ENCODE results near the gene FTH1.
"Not testable (repeated sequence)": the region's sequence is repeated elsewhere in the genome, so short reads cannot be mapped to it uniquely, and the experiment has no call there.

The FTH1 gene

DNA sequence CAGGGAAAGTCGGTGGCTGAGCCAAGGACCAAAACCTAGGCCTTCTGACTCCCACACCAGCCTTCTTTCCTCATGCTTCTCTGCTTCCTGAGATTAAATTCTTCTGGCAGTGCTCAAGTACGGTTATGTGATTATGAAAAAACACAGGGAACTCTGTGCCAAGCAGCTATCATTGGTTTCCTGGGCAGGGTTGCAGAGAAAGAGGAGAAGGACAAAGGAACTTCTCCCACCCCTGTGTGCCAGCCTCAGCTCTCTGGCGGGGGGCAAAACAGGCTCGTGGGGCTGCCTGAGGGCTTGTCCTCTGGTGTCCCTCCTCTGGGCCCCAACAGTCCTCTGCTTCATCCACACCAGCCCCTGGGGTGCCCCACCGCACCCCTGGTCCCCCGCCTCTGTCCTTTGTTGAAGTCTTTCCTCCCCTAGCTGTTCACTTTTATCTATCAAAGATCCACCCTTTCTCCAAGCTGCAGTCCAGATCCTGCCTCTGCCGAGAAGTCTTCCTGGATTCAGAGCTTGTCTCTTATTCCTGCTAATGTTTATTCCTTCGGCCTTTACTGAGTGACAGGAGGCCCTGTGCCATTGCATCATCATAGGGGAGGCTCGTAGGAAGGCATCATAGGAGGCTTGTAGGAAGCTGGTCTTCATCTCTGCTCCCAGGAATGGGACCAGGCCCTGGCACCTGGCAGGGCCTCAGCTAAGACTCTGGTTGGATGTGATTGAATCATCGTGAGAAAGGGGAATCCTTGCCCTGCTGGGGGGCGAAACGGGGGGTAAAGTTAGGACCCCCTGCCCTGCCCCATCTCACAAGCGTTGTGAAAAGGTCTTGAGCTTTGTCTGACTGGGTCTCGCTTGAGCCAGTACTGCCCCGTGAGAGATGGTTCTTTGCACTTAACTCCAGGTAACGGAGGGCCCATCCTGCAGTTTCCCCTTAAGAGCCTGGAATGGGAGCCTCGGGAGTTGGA lies 11.5 kb upstream of the FTH1 start:
- DNase-seq, result no peak

GRCh38 chr11:61976813-61977475 lies 9.5 kb upstream of the FTH1 start:
- no peak for DNase-seq

GRCh38 chr11:61976420-61976800 lies 9.0 kb upstream of the FTH1 start:
- no peak for DNase-seq

GRCh38 chr11:61975638-61976419 lies 8.4 kb upstream of the FTH1 start:
- DNase-seq, result no peak

- DNase-seq, result peak; percentile 60
These were observed 7.6 kb upstream of the FTH1 start for GRCh38 chr11:61974766-61975631.

GRCh38 chr11:61973476-61974162 lies 6.2 kb upstream of the FTH1 start:
- no peak for DNase-seq

GRCh38 chr11:61972672-61973475 lies 5.4 kb upstream of the FTH1 start:
- peak; percentile 60 for DNase-seq

GRCh38 chr11:61972112-61972671 lies 4.8 kb upstream of the FTH1 start:
- no peak for DNase-seq

DNA sequence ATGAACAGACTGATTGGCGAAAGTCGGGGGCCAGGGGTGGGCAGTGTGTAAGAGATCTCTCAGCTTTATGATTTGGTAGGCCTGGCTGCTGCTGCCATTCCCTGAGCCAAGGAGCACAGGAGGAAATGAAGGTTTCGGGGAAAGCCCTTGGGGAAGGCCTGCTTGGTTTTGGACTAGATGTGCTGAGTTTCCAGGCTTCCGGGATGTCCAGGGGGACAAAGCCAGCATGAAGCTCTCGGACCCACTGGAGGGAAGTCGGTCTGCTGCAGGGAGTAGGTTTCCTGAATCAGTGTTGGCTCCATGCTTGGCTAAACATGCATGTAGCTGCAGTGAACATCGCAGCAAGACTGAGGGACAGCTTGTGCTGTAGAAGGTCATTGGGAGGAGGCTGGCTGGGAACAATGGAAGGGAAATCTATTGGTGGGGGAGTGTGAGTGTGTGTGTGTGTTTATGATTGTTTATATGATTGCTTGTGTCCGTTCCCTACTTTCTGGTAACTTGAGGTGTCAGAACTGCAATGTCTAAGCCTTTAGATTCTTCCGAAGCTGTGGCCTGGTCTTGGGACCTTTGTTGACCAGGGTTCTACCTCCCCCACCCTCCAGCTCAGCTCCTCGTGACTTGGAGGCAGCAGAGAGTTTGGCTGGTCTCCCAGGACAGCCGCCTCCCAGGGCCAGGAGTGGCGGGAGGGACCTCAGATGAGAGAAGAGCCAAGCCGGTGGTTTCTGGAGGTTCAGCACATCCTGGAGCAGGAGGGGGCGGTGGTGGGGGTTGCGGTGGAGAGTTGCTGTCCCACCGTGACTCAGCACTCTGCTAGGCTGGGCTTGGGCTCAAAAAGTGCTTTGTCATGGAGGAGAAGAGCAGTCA lies 4.0 kb upstream of the FTH1 start:
- peak; percentile 96 for DNase-seq

GRCh38 chr11:61969838-61970662 lies 2.6 kb upstream of the FTH1 start:
- no peak for DNase-seq

DNA sequence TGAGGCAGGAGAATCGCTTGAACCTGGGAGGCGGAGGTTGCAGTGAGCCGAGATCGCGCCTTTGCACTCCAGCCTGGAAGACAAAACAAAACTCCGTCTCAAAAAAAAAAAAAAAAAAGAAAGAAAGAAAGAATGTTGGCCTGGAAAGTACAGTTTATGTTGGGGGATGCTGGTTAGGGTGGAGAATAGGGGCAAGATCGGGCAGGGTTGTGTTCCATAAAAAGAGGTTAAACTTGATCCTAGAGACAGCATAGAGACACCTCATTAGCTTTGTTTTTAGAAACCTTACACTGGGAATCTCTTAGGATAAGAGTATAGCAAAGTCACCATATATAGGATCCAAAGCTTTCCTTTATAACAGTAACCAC lies 1.9 kb upstream of the FTH1 start:
- DNase-seq, result no peak

- DNase-seq, result no peak
These were observed 1.4 kb upstream of the FTH1 start for GRCh38 chr11:61968758-61969390.

GRCh38 chr11:61967924-61968757 lies 707 bp upstream of the FTH1 start:
- peak; percentile 76 for DNase-seq

DNA sequence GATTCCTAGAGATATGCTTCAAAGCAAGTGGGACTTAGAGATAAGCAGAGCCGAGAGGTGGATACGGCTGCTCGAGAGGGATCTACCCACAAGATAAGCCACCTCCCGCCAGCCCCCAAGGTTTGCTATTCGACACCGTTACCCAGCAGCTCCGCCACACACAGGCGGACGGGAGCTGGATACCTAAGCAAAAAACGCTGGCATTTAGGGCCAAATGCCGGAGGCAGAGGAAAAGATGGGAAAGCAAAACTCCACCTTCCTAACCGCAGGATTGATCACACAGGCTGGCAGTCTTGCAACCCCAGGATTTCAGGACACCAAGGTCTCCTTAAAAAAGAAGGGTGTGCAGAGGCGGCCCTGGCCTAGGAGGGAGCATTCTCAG lies 709 bp downstream of the FTH1 start:
- DNase-seq, result peak; percentile 47

- DNase-seq, result not testable (repeated sequence)
These were observed 2.7 kb downstream of the FTH1 start for GRCh38 chr11:61964666-61965271.

GRCh38 chr11:61964058-61964665 lies 3.3 kb downstream of the FTH1 start:
- peak; percentile 32 for DNase-seq
